ENCODE data around the gene TMEM185A. TPM values are rescaled to one million over a fixed set of nuclear protein-coding genes. Genes with fewer than 3 reads are reported as not detected.

TMEM185A gene
- total RNA-seq, 1 donor from 2014 or later: 12.6 TPM

DNA sequence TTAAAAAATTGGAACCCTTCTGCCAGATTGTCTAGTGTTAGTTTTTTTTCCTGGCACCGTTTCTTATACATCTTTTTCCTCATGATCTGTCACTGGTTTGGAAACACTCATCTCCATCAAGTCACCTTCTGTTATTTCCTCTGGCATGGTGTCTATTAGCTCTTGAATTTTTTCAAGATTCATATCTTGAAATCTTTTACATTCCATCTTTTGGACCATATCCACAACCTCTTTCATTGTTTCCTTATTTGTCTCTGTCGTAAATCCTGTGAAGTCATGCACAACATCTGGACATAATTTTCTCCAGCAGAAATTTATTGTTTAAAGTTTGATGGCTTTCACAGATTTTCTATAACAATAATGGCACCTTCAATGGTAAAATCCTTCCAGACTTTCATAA lies 10.2 kb upstream of the TMEM185A start:
- no peak for DNase-seq (ENCODE audit: low spot score in 2 of 2)
- Histone ChIP-seq H3K27me3 (no peaks in the 10 kb centered on the region), H3K4me3 (no peak overlapping the region), H3K9me3 (no peaks in the 10 kb centered on the region), H3K27ac (no peak overlapping the region), H3K4me1 (no peaks in the 10 kb centered on the region), H3K36me3 (no peaks in the 10 kb centered on the region)
- intact Hi-C loops (cut with DNase I): no loop called here
- TF ChIP-seq, protein P1, sequence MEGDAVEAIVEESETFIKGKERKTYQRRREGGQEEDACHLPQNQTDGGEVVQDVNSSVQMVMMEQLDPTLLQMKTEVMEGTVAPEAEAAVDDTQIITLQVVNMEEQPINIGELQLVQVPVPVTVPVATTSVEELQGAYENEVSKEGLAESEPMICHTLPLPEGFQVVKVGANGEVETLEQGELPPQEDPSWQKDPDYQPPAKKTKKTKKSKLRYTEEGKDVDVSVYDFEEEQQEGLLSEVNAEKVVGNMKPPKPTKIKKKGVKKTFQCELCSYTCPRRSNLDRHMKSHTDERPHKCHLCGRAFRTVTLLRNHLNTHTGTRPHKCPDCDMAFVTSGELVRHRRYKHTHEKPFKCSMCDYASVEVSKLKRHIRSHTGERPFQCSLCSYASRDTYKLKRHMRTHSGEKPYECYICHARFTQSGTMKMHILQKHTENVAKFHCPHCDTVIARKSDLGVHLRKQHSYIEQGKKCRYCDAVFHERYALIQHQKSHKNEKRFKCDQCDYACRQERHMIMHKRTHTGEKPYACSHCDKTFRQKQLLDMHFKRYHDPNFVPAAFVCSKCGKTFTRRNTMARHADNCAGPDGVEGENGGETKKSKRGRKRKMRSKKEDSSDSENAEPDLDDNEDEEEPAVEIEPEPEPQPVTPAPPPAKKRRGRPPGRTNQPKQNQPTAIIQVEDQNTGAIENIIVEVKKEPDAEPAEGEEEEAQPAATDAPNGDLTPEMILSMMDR (IDR thresholded peaks at IDR 0.05): no peak

DNA sequence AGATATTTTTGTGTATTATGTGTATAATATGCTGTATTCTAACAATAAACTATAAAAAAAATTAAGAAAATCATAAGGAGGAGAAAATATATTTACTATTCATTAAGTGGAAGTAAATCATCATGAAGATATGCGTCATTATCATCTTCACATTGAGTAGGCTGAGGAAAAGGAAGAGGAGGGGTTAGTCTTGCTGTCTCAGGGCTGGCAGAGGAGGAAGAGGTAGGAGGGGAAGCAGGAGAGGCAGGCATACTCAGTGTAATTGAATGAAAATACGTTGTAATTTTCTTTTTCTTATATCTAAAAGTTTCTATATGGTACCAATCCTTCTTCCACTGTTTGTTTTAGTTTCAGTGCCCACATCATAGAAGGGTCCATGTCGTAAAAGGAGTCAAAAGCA lies 9.8 kb upstream of the TMEM185A start:
- Histone ChIP-seq H3K4me3 (no peak overlapping the region), H3K4me1 (no peaks in the 10 kb centered on the region), H3K9me3 (no peaks in the 10 kb centered on the region), H3K36me3 (no peaks in the 10 kb centered on the region), H3K27me3 (no peaks in the 10 kb centered on the region), H3K27ac (no peak overlapping the region)
- DNase-seq (ENCODE audit: low spot score in 2 of 2): no peak
- intact Hi-C loops (cut with DNase I): no loop called here
- TF ChIP-seq, protein P1 (IDR thresholded peaks at IDR 0.05): no peak

DNA sequence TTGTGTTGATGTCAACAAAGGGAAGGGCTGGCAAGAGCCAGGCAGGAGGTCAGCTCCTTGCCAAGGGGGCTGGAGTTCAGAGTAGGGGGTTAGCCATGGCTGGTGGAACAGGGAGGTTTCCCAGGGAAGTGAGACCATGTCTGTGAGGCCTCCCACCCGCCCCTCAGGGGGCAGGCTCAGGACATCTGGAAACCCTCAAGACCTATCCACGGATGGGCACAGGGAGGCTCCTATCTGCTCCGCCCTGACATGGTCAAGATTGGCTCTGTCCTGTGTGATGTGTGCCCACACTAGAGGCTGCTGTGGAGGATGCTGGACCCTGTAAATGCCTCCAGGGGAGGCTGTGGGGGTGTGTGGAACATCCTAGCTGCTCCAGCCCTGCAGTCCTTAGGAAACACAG lies 8.0 kb upstream of the TMEM185A start:
- no peak for DNase-seq (ENCODE audit: low spot score in 2 of 2)
- H3K9me3 ChIP-seq: no peaks in the 10 kb centered on the region
- TF ChIP-seq, protein P1 (IDR thresholded peaks at IDR 0.05): no peak
- intact Hi-C loops (cut with DNase I): loop anchor here (10.0 kb wide), 1 partner anchor 135 kb away; the partner anchor contains the start of gene IDS
- H3K27me3 ChIP-seq: no peaks in the 10 kb centered on the region
- no peak overlapping the region for H3K4me3 ChIP-seq
- H3K4me1 ChIP-seq: no peaks in the 10 kb centered on the region
- H3K36me3 ChIP-seq: no peaks in the 10 kb centered on the region
- H3K27ac ChIP-seq: no peak overlapping the region

DNA sequence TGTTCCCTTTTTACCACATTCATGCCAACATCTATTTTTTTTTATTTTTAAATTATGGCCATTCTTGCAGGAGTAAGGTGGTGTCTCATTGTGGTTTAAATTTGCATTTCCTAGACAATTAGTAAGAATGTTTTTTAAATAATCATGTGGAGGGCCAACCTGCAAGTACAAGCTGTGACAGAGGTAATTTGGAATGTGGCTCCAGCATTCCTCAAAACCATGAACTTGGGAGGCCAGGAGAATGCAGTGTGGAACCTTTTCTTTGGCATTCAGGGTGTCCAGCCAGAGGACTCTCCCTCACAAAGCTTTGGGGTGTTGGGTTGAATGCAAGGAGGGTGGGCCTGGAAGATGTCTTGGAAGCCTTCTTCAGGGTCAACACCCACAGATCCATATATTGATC lies 7.3 kb upstream of the TMEM185A start:
- intact Hi-C loops (cut with DNase I): loop anchor here (10.0 kb wide), 1 partner anchor 134 kb away; the partner anchor contains the start of gene IDS
- H3K27ac ChIP-seq: no peak overlapping the region
- no peak overlapping the region for H3K4me3 ChIP-seq
- no peaks in the 10 kb centered on the region for H3K36me3 ChIP-seq
- no peaks in the 10 kb centered on the region for H3K4me1 ChIP-seq
- TF ChIP-seq, protein P1 (IDR thresholded peaks at IDR 0.05): no peak
- H3K27me3 ChIP-seq: no peaks in the 10 kb centered on the region
- H3K9me3 ChIP-seq: no peaks in the 10 kb centered on the region
- DNase-seq (ENCODE audit: low spot score in 2 of 2): no peak

DNA sequence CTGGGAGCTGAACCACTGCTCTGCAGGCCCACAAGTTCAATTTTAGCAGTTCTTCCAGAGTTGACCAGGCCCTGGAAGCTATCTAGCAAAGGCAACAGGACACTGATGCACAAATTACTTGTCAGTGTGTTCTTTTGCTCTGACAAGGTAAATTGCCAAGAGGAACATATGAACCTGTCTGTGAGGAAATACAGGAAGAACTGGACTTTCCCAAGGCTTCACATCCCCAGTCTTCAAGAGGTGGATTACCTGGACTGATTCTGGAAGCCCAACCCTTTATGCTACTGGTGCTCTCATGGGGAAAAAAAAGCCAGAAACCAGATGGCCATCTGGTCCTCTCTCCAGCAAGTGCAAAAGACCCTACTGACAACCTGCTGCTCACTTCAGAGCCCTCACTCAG lies 1.9 kb upstream of the TMEM185A start:
- Histone ChIP-seq H3K4me1 (no peaks in the 10 kb centered on the region), H3K4me3 (no peak overlapping the region), H3K27me3 (no peaks in the 10 kb centered on the region), H3K36me3 (no peaks in the 10 kb centered on the region), H3K27ac (no peak overlapping the region), H3K9me3 (no peaks in the 10 kb centered on the region)
- TF ChIP-seq, protein P1 (IDR thresholded peaks at IDR 0.05): no peak
- intact Hi-C loops (cut with DNase I): loop anchor here (10.0 kb wide), 1 partner anchor 129 kb away; the partner anchor contains the start of gene IDS
- no peak for DNase-seq (ENCODE audit: low spot score in 2 of 2)

Measured in ascending aorta (tissue), 2 donors.